Measurements from ENCODE around the gene NHS.

- TF ChIP-seq CTCF (IDR thresholded peaks at IDR 0.05) (no peak), POLR2A (IDR thresholded peaks at IDR 0.05) (no peak)
Measured at GRCh38 chrX:17635231-17635630, 260.2 kb downstream of the NHS start.

Data from thyroid gland (tissue), 4 donors.